Loucy (cell line): ENCODE measurements around the gene BAIAP3.

Experiments
- H2AFZ ChIP-seq: fragments of 200-600 bp; sonication (generic); 2 replicates; pipeline ENCODE4 v1.6.0; 2016; ENCODE audit warnings: antibody characterized with exemption, mild to moderate bottlenecking, low read length, moderate library complexity
- H3F3A ChIP-seq: fragments of 200-600 bp; 2 replicates; pipeline ENCODE4 v1.6.0; 2016; ENCODE audit warnings: antibody characterized with exemption, low read depth, mild to moderate bottlenecking
- H3K27me3 ChIP-seq: fragments of 200-600 bp; sonication (generic); 2 replicates; pipeline ENCODE4 v1.6.1; 2014; ENCODE audit warnings: low read length, mild to moderate bottlenecking; ENCODE audit not compliant: insufficient read depth, poor library complexity, severe bottlenecking
- H3K36me3 ChIP-seq: fragments of 200-600 bp; sonication (generic); 2 replicates; pipeline ENCODE4 v1.6.1; 2016; ENCODE audit warnings: low read length; ENCODE audit not compliant: insufficient read depth
- H3K4me1 ChIP-seq: fragments of 200-600 bp; sonication (generic); 2 replicates; pipeline ENCODE4 v1.5.1; 2014; ENCODE audit warnings: low read length, mild to moderate bottlenecking; ENCODE audit not compliant: insufficient read depth, poor library complexity, severe bottlenecking
- H3K4me2 ChIP-seq: fragments of 200-600 bp; sonication (generic); 2 replicates; pipeline ENCODE4 v1.6.0; 2014; ENCODE audit warnings: antibody characterized with exemption, low read length, low read depth, mild to moderate bottlenecking; ENCODE audit not compliant: poor library complexity, severe bottlenecking
- H3K4me3 ChIP-seq: fragments of 200-600 bp; sonication (generic); 2 replicates; pipeline ENCODE4 v1.5.1; 2014; ENCODE audit warnings: low read length, mild to moderate bottlenecking, mixed read lengths; ENCODE audit not compliant: poor library complexity, severe bottlenecking
- H3K79me2 ChIP-seq: fragments of 200-600 bp; sonication (generic); 2 replicates; pipeline ENCODE4 v1.6.1; 2014; ENCODE audit warnings: low read length; ENCODE audit not compliant: insufficient read depth
- H3K9ac ChIP-seq: fragments of 200-600 bp; sonication (generic); 2 replicates; pipeline ENCODE4 v1.6.0; 2014; ENCODE audit warnings: mild to moderate bottlenecking, low read depth, low read length, moderate library complexity; ENCODE audit not compliant: poor library complexity, severe bottlenecking
- H3K9me2 ChIP-seq: fragments of 200-600 bp; sonication (generic); replicated peaks from 2 replicates; pipeline ENCODE4 v1.6.1; 2016; ENCODE audit warnings: low read depth, low read length, mixed read lengths
- H3K9me3 ChIP-seq: fragments of 200-600 bp; sonication (generic); 2 replicates; pipeline ENCODE4 v1.6.1; 2014; ENCODE audit warnings: mild to moderate bottlenecking, antibody characterized with exemption, low read length, low read depth; ENCODE audit not compliant: insufficient read depth
- H4K20me1 ChIP-seq: fragments of 200-600 bp; sonication (generic); 2 replicates; pipeline ENCODE4 v1.6.0; 2014; ENCODE audit warnings: antibody characterized with exemption, low read length, mild to moderate bottlenecking; ENCODE audit not compliant: insufficient read depth, poor library complexity, severe bottlenecking
- EZH2phosphoT487 ChIP-seq: fragments of 200-600 bp; IDR thresholded peaks from 2 replicates; pipeline ENCODE4 v1.6.1; 2018; ENCODE audit warnings: antibody characterized with exemption, mild to moderate bottlenecking, moderate library complexity, borderline replicate concordance
- TF ChIP-seq, protein P1 (sequence below): fragments of 200-600 bp; sonication (generic); conservative IDR thresholded peaks from 2 replicates; pipeline ENCODE4 v1.5.1; 2014; ENCODE audit warnings: mild to moderate bottlenecking, antibody characterized with exemption, low read length

Gene BAIAP3

DNA sequence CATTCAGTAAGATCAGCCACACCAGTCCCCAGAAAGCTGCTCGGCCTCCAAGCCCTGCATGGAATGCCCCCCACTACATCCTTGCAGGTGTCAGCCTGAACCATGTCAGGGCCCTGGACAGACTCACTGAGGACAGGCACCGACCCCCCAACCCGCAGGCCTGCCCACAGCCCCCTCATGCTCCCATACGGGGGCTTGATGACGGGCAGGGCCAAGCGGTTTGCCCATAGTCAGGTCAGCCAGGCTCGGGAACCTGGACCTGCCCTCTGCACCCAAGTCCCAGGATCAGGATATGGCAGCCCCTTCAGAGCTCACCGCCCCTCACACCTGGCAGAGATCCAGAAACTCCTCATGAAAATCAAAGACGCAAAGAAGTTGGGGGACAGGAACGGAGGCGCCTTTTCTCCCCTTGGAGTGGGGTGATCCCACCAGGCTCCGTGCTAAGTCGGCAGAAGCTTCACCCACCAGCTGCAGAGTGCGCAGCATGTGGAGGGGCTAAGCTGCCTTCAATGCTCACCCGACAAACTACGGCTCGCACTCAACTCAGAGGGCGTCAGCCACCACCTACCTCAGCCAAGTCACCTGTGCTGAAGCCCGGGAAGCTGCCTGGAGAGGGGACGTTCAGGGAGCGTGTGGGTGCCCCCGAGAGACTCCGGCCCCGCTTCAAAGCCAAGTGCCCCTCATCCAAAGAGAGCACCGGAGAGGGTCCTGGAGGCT, 44.8 kb downstream of the BAIAP3 start:
- H4K20me1 ChIP-seq = no peaks in the 10 kb centered on the region
- no peak overlapping the region for H2AFZ ChIP-seq

GRCh38 chr16:1378804-1379303, 45.4 kb downstream of the BAIAP3 start:
- Histone ChIP-seq H3K79me2 (no peaks in the 10 kb centered on the region), H4K20me1 (no peaks in the 10 kb centered on the region), H3K36me3 (no peaks in the 10 kb centered on the region), H3K4me1 (no peaks in the 10 kb centered on the region), H3K9me3 (no peaks in the 10 kb centered on the region), H3K27me3 (no peaks in the 10 kb centered on the region), H3K9me2 (no peaks in the 10 kb centered on the region), H3F3A (no peaks in the 10 kb centered on the region), H3K4me2 (no peak overlapping the region), H3K9ac (no peak overlapping the region), H2AFZ (no peak overlapping the region), H3K4me3 (no peak overlapping the region)
- TF ChIP-seq, protein P1, sequence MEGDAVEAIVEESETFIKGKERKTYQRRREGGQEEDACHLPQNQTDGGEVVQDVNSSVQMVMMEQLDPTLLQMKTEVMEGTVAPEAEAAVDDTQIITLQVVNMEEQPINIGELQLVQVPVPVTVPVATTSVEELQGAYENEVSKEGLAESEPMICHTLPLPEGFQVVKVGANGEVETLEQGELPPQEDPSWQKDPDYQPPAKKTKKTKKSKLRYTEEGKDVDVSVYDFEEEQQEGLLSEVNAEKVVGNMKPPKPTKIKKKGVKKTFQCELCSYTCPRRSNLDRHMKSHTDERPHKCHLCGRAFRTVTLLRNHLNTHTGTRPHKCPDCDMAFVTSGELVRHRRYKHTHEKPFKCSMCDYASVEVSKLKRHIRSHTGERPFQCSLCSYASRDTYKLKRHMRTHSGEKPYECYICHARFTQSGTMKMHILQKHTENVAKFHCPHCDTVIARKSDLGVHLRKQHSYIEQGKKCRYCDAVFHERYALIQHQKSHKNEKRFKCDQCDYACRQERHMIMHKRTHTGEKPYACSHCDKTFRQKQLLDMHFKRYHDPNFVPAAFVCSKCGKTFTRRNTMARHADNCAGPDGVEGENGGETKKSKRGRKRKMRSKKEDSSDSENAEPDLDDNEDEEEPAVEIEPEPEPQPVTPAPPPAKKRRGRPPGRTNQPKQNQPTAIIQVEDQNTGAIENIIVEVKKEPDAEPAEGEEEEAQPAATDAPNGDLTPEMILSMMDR = no peak
- TF ChIP-seq EZH2phosphoT487 = no peak

More for the DNA sequence above, 44.8 kb downstream of the BAIAP3 start:
- H3K36me3 ChIP-seq = no peaks in the 10 kb centered on the region
- H3K9me2 ChIP-seq = no peaks in the 10 kb centered on the region
- H3K4me2 ChIP-seq = no peak overlapping the region
- no peaks in the 10 kb centered on the region for H3K9me3 ChIP-seq
- no peaks in the 10 kb centered on the region for H3K4me1 ChIP-seq
- H3K27me3 ChIP-seq = no peaks in the 10 kb centered on the region
- TF ChIP-seq, protein P1 = no peak
- TF ChIP-seq EZH2phosphoT487 = no peak
- no peaks in the 10 kb centered on the region for H3K79me2 ChIP-seq
- no peak overlapping the region for H3K4me3 ChIP-seq
- no peak overlapping the region for H3K9ac ChIP-seq
- H3F3A ChIP-seq = no peaks in the 10 kb centered on the region

GRCh38 chr16:1379304-1380076, 46.0 kb downstream of the BAIAP3 start:
- H3K27me3 ChIP-seq = no peaks in the 10 kb centered on the region
- no peaks in the 10 kb centered on the region for H3F3A ChIP-seq
- H3K9me2 ChIP-seq = no peaks in the 10 kb centered on the region
- H3K4me2 ChIP-seq = no peak overlapping the region
- no peak overlapping the region for H3K4me3 ChIP-seq
- no peaks in the 10 kb centered on the region for H4K20me1 ChIP-seq
- H3K36me3 ChIP-seq = no peaks in the 10 kb centered on the region
- no peaks in the 10 kb centered on the region for H3K9me3 ChIP-seq
- TF ChIP-seq, protein P1 = no peak
- no peak overlapping the region for H2AFZ ChIP-seq
- no peaks in the 10 kb centered on the region for H3K79me2 ChIP-seq
- H3K9ac ChIP-seq = no peak overlapping the region
- no peaks in the 10 kb centered on the region for H3K4me1 ChIP-seq
